ENCODE measurements around the gene MIF4GD.
A peak's percentile ranks its signal among the peaks of the same experiment; 100 is the strongest.
"Not testable (repeated sequence)": the region's sequence is repeated elsewhere in the genome, so short reads cannot be mapped to it uniquely, and the experiment has no call there.

The MIF4GD gene, protein sequence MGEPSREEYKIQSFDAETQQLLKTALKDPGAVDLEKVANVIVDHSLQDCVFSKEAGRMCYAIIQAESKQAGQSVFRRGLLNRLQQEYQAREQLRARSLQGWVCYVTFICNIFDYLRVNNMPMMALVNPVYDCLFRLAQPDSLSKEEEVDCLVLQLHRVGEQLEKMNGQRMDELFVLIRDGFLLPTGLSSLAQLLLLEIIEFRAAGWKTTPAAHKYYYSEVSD

DNA sequence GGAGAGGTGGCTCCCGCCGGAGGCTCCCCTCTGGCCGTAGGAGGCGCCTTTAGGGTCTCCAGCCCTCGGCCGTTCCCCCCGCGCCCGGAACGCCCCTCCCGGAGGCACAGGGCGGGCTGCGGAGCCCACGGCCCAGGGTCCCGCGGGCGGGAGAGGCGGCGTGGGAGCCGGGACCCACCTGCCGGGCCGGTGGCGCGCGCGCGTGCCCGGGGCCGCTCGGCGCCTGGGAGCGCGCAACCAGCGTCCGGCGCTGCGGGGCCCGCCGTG lies at the start of gene MIF4GD:
Gene MIF4GD, minus strand, starts transcription at position 266 of the 267 bp plus-strand sequence. CDS start 1,036 bp downstream, outside the sequence.
- no peak for DNase-seq

GRCh38 chr17:75319904-75320691 lies 49.1 kb upstream of the MIF4GD start:
- DNase-seq: no peak

- DNase-seq: no peak
These were observed 47.7 kb upstream of the MIF4GD start for GRCh38 chr17:75318615-75319222.

DNA sequence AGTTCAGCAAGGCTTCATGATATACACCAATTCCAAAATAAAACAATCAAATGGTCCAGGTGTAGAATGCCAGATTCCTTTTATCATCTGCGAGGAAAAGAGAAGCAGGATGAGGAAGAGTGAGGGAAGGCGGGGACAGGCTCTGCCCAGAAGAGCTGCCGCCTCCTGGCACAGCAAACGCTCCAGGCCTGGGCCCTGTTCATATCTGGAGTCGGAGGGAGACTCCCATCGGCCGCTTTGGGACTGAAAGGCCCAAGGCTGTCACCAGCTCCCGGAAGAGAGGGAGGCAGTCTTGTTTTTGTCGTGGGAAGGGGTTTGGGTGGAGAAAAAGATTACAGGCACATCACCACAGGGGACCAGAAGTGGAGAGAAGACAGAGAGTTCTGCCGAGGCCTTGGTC lies 47.2 kb upstream of the MIF4GD start:
- DNase-seq: no peak

DNA sequence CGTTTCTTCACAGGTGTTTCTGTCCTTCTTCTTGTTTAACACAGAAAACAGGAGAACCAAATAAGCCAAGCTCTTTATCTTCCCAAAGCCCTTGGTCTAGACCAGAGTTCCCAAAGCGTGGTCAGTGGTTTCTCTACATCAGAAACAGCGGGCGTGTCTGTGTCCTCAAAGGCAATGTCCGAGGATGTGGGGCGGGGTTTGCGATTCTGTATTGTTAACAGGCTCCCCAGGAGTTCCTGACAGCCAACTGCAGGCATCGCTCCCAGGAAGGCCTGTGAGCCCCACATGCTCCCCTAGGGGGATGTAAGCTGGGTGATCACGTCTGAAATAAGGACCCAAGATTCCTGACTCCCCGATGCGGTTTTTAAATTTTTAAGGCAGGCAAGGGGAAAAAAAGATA lies 46.6 kb upstream of the MIF4GD start:
- DNase-seq: no peak

GRCh38 chr17:75316253-75316652 lies 45.2 kb upstream of the MIF4GD start:
- DNase-seq: no peak

DNA sequence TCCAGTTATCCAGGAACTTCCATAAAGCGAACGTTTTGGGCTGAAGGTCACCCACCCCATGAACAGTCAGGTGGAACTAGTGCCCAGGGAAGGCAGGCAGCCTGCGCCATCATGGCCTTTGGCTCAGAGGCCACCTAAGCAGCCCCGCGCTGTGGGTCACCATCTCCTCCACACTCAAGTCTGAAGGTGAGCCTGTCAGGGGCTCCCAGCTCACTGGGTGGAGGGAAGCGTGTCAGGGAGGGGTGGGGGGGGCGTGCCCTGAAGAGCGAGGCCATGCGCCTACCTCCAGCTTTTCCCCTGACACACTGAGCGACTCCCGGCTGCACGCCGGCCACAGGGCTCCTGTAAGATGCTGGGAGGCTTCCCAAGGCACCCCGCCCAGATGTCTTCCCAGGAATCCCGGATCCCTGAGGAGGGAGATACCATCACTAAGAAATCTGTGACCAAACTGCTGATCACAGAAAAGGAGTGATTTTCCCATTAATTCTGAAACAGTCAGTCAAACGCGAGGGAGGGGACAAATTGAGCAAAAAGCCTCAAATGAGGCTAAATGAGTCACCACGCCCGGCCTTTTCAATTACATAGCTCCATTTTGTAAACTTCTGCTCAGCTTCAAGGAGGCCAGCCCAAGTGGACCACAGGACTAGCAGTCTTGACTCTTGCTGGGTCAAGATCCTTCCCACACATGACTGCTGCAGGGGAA lies 44.7 kb upstream of the MIF4GD start:
- no peak for DNase-seq

- no peak for DNase-seq
These were observed 43.0 kb upstream of the MIF4GD start for GRCh38 chr17:75313941-75314551.

DNA sequence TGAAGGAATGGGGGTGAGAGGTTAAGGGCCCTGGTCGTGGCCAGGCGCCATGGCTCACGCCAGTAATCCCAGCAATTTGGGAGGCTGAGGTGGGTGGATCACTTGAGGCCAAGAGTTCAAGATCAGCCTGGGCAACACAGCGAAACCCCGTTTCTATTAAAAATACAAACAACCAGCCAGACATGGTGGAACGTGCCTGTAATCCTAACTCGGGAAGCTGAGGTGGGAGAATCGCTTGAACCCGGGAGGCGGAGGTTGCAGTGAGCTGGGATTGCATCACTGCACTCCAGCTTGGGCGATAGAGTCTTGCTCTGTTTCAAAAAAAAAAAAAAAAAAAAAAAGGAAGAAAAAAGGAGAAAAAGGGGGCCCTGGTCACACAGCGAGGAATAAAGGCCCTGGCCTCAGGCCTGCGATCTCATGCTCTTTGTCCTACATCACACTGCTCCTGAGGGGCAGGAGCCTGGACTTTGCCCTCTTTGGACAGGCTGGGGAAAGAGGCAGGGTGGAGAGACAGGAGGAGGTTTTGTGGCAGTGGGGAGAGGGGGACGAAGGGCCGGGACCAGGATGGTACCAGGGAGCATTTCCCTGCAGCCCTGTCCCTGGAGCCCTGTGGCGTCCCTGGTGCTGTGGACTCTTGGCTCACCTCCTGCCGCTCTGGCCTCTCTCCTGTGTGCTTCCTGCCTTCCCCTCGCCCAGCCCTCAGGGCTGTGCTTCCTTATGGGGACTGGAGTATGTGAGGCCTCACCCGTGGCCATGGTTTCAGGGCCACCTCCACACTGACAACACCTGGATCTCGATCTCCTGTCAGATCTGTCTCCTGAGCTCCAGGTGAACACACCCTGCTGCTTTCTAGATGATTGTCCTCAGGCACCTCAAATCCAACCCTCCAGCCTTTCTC lies 38.0 kb upstream of the MIF4GD start:
- no peak for DNase-seq

DNA sequence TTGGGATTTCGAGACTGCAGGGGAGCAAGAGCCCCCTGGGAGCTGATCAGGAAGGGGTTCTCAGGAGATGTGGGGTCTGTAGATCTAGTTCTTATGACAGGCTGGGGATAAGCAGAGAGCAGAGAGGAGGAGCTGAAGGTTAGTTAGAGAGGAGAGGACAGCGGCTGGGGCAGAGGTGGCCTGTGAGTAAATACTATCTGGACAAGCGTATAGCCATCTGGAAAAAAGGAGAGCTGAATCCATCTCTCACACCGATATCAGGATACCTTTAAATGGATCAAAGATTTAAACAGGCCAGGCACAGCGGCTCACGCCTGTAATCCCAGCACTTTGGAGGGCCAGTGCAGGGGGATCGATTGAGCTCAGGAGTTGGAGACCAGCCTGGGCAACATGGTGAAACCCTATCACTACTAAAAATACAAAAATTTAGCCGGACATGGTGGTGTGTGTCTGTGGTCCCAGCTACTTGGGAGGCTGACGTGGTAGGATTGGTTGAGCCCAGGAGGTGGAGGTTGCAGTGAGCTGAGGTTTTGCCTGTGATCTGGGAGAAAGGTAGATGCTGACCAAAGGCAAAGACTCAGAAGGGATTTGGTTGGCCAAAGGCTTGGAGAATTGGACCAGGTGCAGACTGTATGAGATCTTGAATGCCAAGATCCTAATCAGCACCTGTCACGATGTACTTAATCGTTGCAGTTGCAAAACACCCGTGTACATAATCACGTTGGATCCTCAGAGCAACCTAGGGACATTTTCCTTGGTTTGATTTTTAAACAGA lies 37.1 kb upstream of the MIF4GD start:
- no peak for DNase-seq

GRCh38 chr17:75301502-75302206 lies 30.6 kb upstream of the MIF4GD start:
- DNase-seq: no peak

- DNase-seq: no peak
These were observed 30.0 kb upstream of the MIF4GD start for GRCh38 chr17:75301049-75301448.

DNA sequence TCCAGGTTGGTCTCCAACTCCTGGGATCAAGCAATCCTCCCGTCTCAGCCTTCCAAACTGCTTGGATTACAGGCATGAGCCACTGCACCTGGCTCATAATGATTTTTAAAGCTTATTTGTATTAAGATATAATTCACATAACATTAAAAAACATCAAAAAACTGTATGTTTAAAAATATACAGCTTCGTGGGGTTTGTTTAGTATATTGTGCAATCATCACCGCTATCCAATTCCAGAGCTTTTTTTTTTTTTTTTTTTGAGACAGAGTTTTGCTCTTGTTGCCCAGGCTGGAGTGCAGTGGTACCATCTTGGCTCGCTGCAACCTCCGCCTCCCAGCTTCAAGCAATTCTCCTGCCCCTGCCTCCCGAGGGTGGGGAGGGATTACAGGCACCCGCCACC lies 29.2 kb upstream of the MIF4GD start:
- no peak for DNase-seq

- DNase-seq: no peak
These were observed 24.4 kb upstream of the MIF4GD start for GRCh38 chr17:75295201-75296158.

DNA sequence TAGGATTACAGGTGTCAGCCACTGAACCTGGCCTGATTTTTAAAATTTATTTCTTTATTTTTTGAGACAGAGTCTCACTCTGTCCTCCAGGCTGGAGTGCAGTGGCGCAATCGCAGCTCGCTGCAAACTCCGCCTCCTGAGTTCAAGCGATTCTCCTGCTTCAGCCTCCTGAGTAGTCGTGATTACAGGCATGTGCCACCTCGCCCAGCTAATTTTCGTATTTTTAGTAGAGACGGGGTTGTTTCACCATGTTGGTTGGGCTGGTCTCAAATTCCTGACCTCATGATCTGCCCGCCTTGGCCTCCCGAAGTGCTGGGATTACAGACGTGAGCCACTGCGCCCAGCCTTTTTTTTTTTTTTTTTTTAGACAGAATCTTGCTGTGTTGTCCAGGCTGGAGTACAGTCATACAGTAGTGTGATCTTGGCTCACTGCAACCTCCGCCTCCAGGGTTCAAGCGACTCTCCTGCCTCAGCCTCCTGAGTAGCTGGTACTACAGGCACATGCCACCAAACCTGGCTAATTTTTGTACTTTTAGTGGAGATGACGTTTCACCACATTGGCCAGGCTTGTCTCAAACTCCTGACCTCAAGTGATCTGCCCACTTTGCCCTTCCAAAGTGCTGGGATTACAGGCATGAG lies 21.9 kb upstream of the MIF4GD start:
- not testable (repeated sequence) for DNase-seq

DNA sequence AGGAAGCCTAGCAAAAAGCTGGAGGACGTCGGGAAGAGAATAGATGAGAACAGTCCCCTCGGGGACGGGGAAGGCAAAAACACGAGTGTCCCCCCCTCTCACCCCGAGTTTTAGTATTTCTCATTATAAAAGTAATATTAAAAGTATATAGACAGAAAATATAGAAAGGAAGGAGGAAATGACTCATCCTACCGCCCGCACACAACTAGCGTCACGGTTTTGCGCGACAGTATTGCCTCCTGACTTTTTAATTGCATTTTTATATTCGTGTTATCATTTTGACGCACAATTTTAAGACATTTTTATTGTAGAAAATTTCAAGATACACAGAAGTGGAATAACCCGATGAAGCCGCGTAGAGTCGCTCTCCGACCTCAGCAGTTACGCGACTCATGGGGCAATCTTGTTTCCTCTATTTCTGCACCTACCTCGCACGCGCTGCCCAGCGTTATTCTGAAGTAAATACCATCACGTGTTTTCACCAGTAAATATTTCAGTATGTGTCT lies 18.9 kb upstream of the MIF4GD start:
- no peak for DNase-seq

DNA sequence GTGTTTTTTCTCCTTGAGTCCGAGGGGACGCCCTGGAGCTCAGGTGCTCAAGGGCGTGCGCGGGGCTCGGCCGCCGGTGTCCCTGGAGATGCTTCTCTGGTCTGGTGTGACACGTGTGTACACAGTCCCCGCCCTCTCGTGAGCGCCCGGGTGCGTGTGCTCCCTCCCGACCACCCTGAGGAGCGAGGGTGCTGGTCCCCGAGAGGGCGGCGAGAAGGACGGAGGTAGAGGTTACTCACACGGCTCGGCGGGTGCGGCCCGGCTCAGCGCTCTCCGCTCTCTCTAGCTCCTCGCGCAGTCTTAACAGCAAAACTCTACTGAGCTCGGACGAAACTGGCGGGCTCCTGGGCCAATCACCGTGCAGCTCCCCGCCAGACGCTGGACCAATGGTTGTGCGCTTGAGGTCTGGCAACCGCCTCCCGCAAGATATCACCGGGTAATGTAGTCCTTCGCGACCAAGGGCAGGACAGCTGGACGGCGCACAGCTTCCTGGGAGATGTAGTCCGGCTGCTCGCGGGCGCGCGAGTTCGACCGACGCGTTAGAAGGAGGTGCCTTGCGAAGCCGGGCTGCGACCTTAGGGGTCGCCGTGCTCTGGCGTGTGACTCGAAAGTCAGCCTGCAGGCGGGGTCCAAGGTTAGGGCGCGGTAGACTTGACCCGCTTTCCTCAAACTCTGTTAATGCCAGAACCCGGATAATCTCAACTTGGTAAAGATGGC lies 18.2 kb upstream of the MIF4GD start, which contains the start of gene SLC25A19:
Gene SLC25A19, minus strand, starts transcription at position 319 of the 717 bp plus-strand sequence. CDS start 2,669 bp downstream, outside the sequence.
- DNase-seq: peak; percentile 97

DNA sequence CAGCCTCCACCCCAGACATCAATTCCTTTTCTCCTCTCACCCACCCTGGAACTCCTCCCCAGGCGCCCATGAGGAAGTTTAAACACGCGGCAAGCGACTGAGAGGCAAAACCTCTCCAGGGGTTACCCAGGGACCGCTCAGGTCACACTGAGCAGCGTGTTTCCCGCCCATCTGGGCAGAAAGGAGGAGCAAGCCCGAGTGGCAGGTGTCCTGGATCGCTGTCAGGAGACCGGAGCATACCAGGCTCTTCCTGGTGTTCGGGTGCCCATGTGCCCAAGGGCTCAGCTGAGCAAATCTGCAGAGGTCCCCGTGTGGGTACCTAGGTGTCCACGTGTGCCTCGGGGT lies 17.7 kb upstream of the MIF4GD start:
- peak; percentile 56 for DNase-seq
